GM13976 (cell line): ENCODE data around the gene COL6A3.

Source experiments
- DNase-seq: peaks from one replicate; pipeline ENCODE4 v3.0.0; 2012; ENCODE audit warnings: low spot score
- in situ Hi-C: fragments of 300-500 bp; cut with MboI; formaldehyde crosslinking; loops from one replicate; pipeline ENCODE4 v1.12.0; 2022; ENCODE audit warnings: low sequenced_read_pairs, mixed read lengths, inconsistent platforms; ENCODE audit not compliant: unreplicated experiment
- TF ChIP-seq, protein P1 (sequence below): IDR thresholded peaks from 2 replicates; pipeline ENCODE4 v1.5.1; 2012; ENCODE audit warnings: borderline replicate concordance, mild to moderate bottlenecking; ENCODE audit not compliant: insufficient read depth; ENCODE audit errors: extremely low read depth, missing control alignments, control extremely low read depth

Gene COL6A3

DNA sequence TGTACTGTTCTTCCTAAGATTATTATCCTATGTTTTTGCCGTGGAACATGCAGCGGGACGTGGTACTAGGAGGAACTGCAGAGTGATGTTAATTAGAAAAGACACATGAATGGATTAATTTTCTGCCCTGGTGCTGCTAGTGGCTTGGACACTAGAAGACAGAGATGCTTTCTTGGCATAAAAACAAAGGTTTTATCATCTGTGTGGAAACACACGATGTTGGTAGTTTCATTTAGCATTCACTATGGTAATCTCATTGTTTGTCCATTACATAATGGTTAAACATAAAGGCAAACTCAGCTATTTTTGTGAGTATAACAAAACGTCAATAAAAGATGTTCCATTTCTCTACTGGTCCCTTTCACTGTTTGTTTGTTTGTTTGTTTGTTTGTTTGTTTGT lies 22.8 kb downstream of the COL6A3 start:
- in situ Hi-C loops: no loop called here
- no peak for DNase-seq
- TF ChIP-seq, protein P1, sequence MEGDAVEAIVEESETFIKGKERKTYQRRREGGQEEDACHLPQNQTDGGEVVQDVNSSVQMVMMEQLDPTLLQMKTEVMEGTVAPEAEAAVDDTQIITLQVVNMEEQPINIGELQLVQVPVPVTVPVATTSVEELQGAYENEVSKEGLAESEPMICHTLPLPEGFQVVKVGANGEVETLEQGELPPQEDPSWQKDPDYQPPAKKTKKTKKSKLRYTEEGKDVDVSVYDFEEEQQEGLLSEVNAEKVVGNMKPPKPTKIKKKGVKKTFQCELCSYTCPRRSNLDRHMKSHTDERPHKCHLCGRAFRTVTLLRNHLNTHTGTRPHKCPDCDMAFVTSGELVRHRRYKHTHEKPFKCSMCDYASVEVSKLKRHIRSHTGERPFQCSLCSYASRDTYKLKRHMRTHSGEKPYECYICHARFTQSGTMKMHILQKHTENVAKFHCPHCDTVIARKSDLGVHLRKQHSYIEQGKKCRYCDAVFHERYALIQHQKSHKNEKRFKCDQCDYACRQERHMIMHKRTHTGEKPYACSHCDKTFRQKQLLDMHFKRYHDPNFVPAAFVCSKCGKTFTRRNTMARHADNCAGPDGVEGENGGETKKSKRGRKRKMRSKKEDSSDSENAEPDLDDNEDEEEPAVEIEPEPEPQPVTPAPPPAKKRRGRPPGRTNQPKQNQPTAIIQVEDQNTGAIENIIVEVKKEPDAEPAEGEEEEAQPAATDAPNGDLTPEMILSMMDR: no peak

DNA sequence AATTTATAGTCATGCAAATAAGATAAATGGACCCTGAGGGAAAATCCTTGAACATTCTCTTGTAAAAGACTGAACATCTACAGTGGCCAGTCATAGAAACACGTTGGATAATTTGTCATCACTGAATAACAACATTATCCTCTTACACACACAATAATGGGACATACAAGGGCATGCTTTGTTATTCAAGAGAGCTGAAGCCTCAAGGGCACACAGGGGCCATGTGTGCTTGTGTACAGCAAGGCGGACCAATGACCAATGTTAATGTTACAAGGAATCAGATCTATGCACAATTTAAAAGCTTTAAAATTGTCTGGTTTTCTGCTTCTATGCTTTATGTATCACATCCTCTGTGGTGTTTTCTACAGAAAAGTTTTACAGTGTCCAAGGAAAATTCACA lies 23.7 kb downstream of the COL6A3 start:
- in situ Hi-C loops: no loop called here
- TF ChIP-seq, protein P1: no peak
- no peak for DNase-seq

DNA sequence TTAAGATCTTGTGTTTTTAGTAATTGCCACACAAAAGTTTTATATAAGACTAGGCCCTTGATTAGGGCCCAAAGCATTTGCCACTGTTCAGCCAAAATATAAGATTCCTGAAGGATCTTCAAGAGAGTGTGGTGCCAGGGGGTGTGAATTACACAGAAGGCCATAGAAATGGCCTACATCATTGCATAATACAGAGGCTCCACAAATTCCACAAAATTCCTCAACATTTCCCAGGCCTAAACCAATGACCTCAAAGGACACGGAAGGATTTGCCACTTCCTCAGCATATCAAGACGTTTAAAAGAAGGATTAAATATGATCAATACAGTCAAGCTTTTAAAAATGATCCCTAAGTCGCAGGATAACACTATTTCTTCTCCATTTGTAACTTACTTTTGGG lies 24.1 kb downstream of the COL6A3 start:
- TF ChIP-seq, protein P1: no peak
- in situ Hi-C loops: no loop called here
- DNase-seq: no peak

DNA sequence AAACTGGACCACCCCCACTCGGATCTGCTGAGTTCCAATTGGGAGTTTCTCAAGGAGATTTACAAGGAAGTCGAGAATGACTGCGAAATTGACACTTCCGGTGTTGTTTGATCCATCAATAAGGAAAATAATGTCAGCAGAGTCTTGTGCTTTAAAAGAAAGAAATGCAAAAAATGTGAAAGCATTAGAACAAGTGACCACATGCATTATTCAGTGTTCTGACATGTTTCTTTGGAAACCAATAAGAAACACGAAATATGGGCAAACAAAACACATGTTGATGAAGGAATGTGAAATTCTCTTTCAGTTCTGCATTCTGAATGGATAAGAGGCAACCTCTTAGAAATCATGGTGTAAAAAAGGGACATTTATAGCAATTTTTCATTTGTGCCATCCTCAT lies 25.9 kb downstream of the COL6A3 start:
- no peak for DNase-seq
- in situ Hi-C loops: no loop called here
- TF ChIP-seq, protein P1: no peak

DNA sequence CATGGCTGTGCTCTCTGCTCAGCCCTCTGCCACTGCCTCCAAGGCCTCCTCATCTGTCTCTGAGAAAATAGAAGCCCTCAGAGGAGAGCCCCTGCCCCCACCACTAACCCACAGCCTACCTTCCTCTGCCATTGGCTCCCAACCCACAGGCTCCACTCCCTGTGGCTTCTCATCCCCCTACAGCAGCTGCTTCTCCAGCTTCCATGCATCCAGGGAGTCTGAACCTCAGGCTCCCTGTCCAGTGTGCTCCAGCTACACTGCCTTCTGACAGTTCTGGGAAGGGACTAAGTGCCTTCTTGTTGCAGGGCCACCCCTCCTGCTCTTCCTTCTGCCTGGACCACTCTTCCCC lies 29.3 kb downstream of the COL6A3 start:
- in situ Hi-C loops: no loop called here

DNA sequence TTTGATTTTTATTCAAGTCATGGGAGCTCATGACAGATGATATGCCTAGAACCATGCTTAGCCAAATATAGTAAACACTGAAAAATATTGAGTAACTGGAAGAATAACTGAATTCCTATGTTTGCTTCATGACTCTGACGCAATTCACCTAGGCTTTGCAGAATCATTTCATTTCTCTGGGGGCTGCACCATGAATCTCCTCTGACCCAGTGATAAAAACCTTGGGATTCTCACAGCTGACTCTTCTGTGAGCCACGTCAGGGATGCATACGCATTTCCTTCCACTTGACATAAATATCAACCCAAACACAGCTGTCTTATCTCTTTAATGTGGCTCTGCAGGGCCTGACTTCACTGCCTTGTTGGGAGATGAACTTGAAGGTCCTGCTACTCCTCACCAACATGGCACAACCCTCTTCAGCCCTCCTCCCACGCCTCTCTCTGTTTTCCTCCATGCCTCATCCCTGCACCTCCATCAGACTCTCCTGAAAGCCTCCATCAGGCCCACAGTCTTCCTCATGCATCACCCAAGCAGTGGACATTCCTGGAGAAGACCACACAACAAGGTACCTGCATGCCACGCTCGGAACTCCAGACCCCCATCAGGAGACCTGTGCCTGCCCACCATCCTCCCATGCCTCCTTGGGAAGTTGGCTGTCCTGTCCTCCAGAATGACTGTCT lies 29.8 kb downstream of the COL6A3 start:
- no peak for DNase-seq
- TF ChIP-seq, protein P1: no peak
- in situ Hi-C loops: no loop called here

More for the DNA sequence above, 29.3 kb downstream of the COL6A3 start:
- DNase-seq: no peak
- TF ChIP-seq, protein P1: no peak

DNA sequence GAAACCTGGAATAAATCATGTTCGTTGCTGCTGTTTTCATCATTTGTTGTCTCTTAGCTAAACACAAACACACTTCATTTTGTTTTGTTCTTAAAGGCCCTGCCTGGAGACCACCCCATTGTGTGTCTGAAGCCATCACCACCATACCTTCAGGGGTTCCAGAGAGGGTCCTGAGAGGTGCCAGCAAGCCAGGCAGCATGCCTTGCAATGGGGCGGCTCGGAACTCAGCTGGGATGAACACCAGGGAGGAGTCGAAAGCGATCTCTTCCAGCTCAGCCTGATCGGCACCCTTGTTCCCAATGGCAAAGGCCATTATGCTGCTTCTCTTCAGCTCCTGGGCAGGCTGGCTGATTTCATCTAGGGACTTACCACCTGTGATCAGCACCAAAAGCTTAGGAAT lies 33.2 kb downstream of the COL6A3 start:
- no peak for DNase-seq
- in situ Hi-C loops: no loop called here
- TF ChIP-seq, protein P1: no peak
